Activated CD4-positive, alpha-beta T cell treated with anti-CD3 and anti-CD28 coated beads, Interleukin-10, Interleukin-2, amounts not matched to agents 100 ng/mL and 50 ng/mL, durations not matched to agents 16 hours and 8 hours (primary cell): ENCODE data around the gene SOX10.

ENCODE experiments used
- DNase-seq: peaks from one replicate; pipeline ENCODE4 v3.0.0-alpha.2; 2020

The SOX10 gene

DNA sequence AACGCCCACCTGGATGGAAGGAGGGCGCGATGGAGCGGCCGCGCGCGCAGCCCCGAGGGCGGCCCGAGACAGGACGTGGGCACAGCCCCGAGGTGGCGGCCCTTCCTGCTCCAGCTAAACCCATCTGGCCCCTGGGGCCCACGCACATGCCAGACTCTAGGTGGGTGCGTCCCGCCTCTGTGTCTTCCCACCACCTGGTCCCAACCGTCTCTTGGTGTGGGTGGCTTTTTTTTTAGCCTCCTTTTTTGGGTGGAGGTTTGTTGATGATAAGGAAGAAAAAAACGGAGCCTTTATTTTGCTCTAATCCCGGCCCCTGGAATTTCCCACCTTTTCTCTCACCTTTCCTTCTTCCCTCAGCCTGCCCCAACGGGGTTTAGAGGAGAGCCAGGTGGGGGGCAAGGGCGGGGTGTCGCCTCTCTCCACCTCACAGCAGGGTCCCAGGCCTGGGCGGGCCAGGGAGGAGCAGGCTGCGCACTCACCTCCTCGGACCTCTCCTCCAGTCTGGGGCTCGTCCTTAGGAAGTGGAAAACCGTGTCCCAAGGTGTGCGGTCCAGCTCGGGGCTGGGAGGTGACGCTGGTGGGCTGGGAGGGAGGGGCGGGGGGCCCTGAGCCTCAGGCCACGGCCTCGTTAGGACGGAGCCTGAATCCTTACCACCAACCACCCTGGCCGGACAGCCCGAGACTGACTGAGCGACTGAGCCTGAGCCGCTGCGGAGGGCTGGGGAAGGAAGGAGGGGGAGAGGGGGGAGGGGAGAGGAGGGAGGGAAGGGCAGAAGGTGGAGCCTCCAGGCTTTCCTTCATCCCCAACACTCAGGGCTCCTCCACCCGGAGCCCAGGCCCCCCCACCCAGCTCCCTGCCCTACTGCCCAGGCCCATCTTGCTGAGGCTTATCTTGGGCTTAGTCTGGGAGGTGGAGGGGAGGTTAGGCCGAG is at the start of gene SOX10:
SOX10 (minus strand) TSS at position 696 of the 932 bp plus-strand sequence. CDS start 771 bp downstream, outside the sequence.
- no peak for DNase-seq

DNA sequence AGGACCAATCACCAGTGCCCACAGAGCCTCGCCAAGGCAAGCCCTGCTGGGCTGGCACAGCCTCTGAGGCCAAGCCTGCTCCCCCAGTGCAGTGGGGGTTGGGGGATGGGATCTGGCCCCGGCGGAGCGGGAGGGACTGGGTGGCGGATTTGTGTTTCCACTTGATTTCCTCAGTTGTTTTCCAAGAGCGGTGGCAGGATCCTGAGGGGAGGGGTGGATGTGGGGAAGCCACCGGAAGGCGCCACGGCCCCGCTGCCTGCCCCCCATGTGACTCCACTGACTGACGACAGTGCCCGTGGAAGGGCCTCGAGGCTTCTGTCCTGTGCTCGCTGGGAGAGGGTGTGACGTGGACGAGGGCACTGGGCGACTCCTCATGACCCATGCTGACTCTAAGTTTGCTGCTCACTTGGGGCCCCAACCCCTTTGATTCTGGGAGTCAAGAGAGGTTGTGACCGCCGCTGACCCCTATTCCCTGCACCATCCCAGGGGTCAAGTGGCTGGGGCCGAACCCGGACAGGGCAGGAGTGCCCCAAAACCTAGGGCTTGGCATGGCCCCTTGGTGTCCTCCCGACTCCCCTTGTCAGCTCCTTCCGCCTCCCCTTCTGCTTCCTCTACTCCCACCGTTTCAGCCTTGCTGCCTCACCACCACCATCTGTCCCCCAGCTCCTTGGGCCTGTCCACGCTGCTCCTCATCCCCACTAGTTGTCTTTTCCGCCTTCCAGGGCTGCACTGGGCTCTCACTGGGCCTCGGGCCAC is 49.3 kb upstream of the SOX10 start:
- no peak for DNase-seq

GRCh38 chr22:38032681-38033521 is 48.5 kb upstream of the SOX10 start:
- DNase-seq: no peak

- no peak for DNase-seq
Observed at GRCh38 chr22:38031491-38031890, 47.1 kb upstream of the SOX10 start.

DNA sequence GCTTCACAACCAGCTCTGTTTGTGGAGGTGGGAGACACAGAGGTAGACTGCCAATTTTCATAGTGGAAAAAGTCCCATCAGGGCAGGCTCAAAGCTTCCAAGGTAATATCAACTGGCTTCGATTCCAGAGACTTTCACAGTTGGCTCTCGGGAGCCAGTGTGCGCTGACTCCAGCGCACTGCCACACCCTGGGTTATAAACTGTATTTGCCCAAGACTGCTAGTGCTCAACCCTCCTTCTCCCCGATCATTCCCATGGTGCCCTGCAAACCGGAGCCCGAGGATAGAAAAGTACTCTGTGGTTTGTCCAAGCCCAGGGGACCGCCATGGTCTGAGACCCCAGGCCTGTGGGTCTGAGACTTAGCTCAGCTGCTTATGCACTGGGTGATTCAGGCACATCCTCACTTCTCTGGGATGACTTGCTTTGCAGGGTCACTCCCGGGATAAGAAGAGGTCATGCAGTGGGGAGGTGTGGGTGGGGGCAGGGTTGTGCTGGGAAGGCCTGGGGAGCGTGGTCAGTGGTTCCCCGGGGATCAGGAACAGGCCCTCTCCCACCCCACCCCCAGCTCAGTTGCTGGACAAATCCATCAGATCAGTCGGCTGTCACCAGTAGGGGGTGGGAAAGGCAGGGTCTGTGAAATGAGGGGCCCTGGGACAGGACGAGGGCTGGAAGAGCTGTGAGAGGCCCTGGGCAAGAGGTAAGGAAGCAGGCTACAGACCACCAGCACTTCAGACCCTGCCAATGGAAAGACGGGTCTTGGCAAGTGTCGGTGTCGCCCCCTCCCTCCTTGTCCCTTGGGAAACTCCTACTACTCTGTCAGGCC is 46.2 kb upstream of the SOX10 start:
- no peak for DNase-seq

GRCh38 chr22:38029901-38030300 is 45.5 kb upstream of the SOX10 start:
- no peak for DNase-seq

DNA sequence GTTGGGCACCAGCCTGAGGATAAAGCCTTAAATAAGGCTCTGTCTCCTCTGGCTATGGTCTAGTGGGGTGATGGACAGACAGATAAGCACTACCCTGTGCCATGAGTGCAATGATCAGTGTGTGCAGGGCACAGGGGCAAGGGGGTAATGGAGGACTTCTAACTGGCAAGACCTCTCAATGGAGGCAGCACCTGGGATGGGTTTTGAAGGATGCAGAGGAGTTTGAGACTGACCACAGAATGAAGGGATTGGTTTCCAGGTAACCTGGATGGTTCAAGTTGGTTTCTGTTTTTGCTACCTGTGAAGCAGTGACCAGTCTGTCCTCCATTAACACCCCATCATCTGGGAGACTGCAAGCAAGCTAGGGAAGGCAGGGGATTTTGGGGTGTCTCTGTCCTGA is 45.0 kb upstream of the SOX10 start:
- no peak for DNase-seq

DNA sequence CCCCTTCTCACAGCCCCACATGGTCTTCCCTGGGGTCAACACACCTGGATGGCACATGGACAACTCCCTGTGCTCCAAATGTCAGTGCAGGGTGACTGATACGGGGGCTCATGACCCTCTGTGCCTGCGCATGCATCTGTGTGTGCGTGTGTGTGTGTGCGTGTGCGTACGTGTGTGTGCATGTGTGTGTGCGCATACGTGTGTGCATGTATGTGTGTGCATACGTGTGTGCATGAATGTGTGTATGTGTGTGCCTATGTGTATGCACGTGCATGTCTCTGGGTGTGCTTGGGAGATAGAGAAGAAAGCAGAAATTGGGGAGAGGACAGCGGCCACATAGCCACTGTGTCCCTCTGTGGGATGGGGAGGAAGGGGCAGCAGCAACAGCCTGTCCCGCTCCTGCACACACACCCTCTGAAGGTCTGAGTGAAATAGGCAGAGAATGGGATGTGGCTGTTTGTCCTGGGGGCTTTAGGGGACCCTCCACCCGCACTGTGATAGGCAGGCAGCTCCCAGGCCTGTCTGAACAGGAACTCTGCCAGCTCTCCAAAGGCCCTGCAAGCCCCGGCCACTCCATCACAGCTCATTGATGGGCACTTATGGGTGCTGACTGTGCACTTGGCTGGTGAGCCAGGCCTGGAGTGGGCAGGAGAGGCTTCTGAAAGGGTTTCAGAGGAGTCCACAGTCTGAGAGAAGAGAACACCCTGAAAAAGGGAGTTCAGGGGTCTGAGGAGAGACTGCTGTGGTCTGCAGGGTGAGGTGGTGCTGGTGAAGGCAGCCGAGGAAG is 44.2 kb upstream of the SOX10 start:
- no peak for DNase-seq

GRCh38 chr22:38027487-38027886 is 43.1 kb upstream of the SOX10 start:
- DNase-seq: no peak

DNA sequence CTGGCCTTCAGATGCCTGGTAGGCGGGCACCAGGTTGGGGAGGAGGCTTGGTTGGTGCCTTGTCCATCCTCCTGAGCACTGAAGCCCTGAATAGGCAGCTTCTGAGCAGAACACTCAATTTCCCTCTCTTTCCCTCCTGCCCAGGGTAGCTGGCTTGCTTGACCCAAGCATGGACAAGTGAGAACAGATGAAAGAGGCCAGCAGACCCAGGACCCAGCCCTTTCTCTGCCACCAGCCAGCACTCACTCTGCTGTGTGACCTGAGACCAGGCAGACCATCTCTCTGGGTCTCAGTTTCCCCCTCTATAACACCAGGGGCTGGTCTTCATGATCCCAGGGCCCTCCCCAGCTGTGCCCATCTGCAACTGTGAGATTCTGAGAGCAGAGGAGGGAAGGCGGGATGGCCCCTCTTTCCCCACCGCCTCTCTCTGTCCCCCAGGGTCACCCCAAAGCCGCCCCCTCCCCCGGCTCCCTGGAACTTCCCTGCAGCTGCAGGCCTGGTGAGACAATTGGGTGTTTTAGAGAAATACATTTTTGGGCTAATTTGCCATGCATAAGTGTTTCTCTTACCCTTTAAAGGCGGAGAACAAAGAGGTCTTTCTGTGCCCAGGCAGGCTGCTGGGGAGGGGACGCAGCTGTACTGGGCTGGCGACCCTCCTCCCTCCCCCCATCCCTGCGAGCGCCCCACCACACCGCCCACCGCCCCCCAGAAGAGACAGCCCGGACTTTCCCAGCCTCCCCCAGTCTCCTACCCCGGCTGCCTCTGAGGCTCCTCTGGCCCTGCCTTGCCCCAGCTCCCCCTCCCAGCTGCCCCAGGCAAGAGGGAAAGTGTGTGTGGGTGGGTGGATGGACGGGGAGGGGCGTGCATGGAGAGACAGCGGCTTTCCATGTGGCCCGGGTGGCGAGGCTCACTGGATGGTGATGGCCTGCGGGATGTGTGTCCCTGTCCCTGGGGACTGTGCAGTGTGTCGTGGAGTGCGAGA is 42.1 kb upstream of the SOX10 start:
- DNase-seq: no peak

- no peak for DNase-seq
Observed at GRCh38 chr22:38025514-38025913, 41.2 kb upstream of the SOX10 start.

DNA sequence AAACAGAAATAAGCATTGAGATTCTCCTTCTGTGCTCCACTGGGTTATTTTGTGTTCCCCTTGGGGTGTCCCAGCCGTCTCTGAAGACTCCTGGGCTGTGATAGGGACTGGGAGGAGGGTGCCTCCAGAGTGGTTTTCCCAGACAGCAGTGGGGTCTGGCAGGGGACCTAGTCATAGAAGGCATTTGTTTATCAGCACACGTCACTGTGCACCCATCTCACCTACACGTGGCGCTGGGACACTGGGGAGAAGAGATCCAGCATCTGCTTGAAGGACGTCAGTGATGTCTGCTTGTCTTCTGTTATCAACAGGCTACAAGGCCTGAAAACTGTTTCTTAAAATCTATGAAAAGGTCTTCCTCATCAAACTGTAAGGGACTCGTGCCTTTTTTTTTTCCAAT is 38.7 kb upstream of the SOX10 start:
- DNase-seq: no peak

GRCh38 chr22:38021206-38021605 is 36.9 kb upstream of the SOX10 start:
- DNase-seq: no peak

DNA sequence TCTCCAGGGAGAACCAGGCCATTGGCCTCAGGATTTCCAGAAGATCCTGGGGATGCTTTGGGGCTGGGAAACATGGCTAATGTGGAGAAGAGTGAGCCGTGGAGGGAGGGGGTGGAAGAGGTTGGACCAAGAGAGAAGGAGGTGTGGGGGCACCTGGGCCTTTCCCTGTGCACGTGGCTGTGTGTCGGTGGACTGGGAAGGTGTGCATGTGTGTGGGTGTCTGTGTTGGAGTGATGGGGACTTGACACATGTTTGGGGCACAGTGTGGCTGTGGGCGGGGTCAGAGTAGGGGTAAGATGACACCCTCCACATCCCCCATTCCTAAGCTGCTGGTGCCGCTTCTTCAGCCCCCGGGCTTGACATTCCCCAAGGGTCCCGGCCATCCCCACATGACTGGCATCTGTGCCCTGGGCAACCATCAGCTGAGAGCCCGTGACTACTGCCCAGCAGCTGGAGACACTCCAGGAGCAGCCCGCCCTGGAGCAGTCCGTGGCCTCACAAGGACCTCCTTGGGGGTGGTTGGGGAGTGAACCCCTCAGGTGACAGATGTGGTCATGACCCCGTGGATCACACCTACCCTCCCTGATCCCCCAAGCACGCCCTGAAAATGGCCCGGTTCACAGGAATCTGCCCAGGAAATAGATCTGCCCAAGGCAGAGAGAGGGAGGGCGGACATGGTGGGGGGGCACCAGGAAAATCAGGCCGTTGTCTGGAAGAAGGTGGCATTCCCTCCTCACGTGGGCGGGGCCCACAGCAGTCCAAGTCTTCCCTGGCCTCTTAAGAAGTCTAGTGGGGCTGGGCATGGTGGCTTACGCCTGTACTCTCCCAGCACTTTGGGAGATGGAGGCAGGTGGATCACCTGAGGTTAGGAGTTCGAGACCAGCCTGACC is 34.8 kb upstream of the SOX10 start:
- no peak for DNase-seq

GRCh38 chr22:38017939-38018885 is 33.9 kb upstream of the SOX10 start:
- DNase-seq: no peak

DNA sequence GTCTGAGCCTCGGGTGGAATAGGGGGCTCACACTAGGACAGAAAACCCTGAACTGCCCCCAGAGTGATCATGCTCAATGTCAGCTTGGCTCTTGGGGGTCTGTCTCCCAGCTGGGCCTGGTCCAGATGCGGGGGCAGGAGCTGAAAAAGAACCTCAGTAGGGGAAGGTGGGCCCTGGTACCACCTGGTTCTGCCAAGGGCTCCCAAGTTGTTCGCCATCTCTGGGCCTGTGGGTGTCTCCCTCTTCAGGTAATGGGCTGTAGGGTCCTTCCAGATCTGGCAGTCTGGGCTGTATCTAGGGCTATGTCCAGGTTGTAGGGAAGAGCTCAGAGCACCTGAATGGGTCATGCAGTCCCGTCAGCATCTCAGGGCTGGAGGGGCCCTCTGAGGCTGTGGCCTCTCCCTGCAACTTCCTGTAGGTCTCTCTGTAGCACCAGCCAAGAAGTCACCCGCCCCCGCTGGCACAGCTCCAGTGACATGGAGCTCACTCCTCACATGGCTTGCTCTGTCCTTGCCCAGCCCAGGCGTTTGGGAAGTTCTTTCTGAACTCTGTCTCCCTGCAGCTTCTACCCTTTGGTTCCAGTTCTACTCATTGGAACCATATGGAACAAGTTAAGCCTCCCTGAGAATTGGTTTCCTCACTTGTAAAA is 33.0 kb upstream of the SOX10 start:
- no peak for DNase-seq
